ENCODE results near the gene KLHL14.

Gene KLHL14

GRCh38 chr18:32624182-32624723, 148.6 kb downstream of the KLHL14 start:
- no peak for DNase-seq

GRCh38 chr18:32623563-32623962, 149.3 kb downstream of the KLHL14 start:
- no peak for DNase-seq
